Activated T-cell treated with anti-CD3 and anti-CD28 coated beads, Interleukin-2, amount 50 U/mL, for 4 hours (primary cell): ENCODE data around the gene CCDC17. TPM values are rescaled to one million over a fixed set of nuclear protein-coding genes. Genes with fewer than 3 reads are reported as not detected.
A peak's percentile ranks its signal among the peaks of the same experiment; 100 is the strongest.

Experiments
- ATAC-seq, 2 donors: fragments of 200-7000 bp; cut with Tn5 transposase; one replicate each; pipeline ENCODE4 v1.10.0; 2021
- DNase-seq: peaks from one replicate; pipeline ENCODE4 v3.0.0-alpha.2; 2020
- H3K27me3 Mint-ChIP-seq: one replicate; pipeline ENCODE4 v1.8.0; 2021; ENCODE audit warnings: low read depth, mixed read lengths
- H3K36me3 Mint-ChIP-seq: one replicate; pipeline ENCODE4 v1.8.0; 2022; ENCODE audit warnings: mixed read lengths; ENCODE audit not compliant: insufficient read depth
- H3K4me1 Mint-ChIP-seq: one replicate; pipeline ENCODE4 v1.8.0; 2021; ENCODE audit warnings: low read depth, mixed read lengths
- H3K4me3 Mint-ChIP-seq: one replicate; pipeline ENCODE4 v1.8.0; 2021; ENCODE audit warnings: mild to moderate bottlenecking, moderate library complexity, mixed read lengths
- H3K9me3 Mint-ChIP-seq: one replicate; pipeline ENCODE4 v1.8.0; 2021; ENCODE audit warnings: mixed read lengths
- total RNA-seq, 3 donors: library from RNA; stranded (reverse); gene quantifications; one replicate each; pipeline ENCODE4 v1.2.1, GENCODE V29; 2021

CCDC17 gene
- total RNA-seq, 3 donors from 2014 or later = 1.1 to 2.3 (median 1.6) TPM

DNA sequence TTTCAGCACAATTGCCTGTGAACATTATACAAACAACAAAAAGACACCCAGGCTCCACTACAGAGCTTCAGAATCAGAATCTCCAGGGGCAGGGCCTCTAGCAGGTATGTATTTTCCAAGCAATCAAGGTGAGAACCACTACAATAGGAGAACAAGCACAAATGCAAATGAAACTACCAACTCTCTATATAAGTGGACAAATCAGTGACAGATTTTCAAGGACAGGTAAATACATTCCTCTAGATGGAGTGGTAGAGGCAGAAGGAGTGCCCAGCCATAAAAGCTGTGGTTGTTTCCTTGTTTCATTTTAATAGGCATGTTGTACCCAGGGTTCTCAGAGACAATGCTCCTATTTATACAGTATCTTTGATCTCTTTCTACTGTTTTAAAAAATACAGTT lies 20.1 kb upstream of the CCDC17 start:
- Mint-ChIP-seq H3K9me3 (no peaks in the 10 kb centered on the region), H3K27me3 (no peaks in the 10 kb centered on the region), H3K4me3 (no peak overlapping the region), H3K36me3 (peaks cover 24% of the 10 kb centered on the region), H3K4me1 (peaks cover 4% of the 10 kb centered on the region)
- no peak for DNase-seq
- no peak for ATAC-seq

DNA sequence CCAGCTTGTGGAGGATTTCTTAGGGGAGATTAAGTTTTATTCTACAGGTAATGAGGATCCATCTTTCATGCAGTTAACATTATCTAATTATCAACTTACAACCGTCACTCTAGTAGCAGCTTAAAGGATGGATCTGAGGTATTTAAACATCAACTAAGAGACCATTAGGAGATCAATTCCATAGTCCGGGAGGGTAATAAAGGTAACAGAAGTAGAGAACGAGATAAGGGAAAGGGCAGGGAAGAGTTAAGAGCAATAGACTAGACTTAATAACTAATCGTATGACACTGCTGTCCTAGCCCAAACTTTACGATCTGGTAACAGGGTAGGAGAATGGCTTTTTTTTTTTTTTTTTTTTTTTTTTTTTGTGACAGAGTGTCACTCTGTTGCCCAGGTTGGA lies 19.5 kb upstream of the CCDC17 start:
- DNase-seq = no peak
- no peaks in the 10 kb centered on the region for H3K9me3 Mint-ChIP-seq
- no peak for ATAC-seq
- peaks cover 24% of the 10 kb centered on the region for H3K36me3 Mint-ChIP-seq
- peaks cover 4% of the 10 kb centered on the region for H3K4me1 Mint-ChIP-seq
- no peak overlapping the region for H3K4me3 Mint-ChIP-seq
- no peaks in the 10 kb centered on the region for H3K27me3 Mint-ChIP-seq

DNA sequence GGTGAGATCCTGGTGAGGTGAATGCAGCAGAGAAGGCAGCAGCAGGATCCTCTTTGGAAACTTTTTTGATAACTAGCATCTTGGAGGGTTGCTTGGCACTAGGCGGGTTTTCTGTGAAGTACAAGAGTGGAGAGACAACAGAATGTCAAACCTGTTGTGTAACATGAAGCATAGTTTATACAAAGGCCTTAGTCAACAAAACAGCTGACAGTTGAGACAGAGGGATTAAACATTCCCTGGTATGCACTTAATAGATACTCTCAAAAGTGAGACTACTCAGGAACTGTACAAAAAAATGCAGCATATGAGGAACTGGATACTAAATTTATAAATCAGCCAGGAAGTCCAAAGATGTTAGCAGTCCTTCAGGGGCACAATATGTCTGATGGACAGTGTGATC lies 16.4 kb upstream of the CCDC17 start:
- H3K4me1 Mint-ChIP-seq = no peaks in the 10 kb centered on the region
- DNase-seq (no peak), ATAC-seq (no peak)
- H3K9me3 Mint-ChIP-seq = no peaks in the 10 kb centered on the region
- peaks cover 13% of the 10 kb centered on the region for H3K36me3 Mint-ChIP-seq
- H3K27me3 Mint-ChIP-seq = no peaks in the 10 kb centered on the region
- no peak overlapping the region for H3K4me3 Mint-ChIP-seq

DNA sequence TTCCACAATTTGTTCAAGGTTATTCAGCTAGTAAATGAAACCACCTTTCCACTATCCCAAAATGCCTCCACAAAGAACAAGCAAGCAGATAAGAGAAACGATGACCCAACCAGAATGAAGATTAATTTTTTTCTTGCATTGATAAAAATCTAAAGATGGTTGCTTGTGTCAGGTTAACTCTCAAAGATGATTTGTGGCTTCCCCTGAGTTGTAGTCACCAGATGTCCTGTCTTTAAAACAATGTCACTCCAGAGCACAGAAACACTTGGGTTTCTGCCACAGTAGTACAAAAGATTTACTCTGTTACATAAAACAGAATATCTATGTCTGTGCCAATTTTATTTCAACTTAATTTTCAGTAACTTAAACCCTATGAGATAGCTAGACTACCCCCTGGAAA lies 11.4 kb upstream of the CCDC17 start:
- Mint-ChIP-seq H3K27me3 (no peaks in the 10 kb centered on the region), H3K4me1 (no peaks in the 10 kb centered on the region), H3K36me3 (peaks cover 21% of the 10 kb centered on the region), H3K4me3 (no peak overlapping the region), H3K9me3 (no peaks in the 10 kb centered on the region)
- ATAC-seq (no peak), DNase-seq (no peak)

DNA sequence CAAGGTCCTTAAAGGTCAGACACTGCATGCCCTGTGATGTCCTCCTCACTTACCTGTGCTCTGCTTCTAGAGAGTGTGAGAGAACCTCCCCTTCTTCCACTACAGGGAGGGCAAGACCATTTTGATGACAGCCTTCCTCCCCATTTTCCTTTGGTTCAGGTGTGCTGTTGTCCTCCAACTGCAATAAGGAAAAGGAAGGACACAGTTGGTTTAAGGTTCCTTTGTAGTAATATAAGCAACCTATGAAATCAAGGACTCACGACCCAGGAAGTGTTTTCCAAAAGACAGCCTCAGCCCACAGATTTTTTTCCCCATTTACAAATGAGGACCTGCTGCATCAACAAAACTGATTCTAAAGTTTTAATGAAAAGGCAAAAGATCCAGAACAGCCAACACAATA lies 6.6 kb upstream of the CCDC17 start:
- H3K9me3 Mint-ChIP-seq = no peaks in the 10 kb centered on the region
- peaks cover 35% of the 10 kb centered on the region for H3K36me3 Mint-ChIP-seq
- H3K4me1 Mint-ChIP-seq = no peaks in the 10 kb centered on the region
- H3K4me3 Mint-ChIP-seq = no peak overlapping the region
- DNase-seq (no peak), ATAC-seq (no peak)
- no peaks in the 10 kb centered on the region for H3K27me3 Mint-ChIP-seq

DNA sequence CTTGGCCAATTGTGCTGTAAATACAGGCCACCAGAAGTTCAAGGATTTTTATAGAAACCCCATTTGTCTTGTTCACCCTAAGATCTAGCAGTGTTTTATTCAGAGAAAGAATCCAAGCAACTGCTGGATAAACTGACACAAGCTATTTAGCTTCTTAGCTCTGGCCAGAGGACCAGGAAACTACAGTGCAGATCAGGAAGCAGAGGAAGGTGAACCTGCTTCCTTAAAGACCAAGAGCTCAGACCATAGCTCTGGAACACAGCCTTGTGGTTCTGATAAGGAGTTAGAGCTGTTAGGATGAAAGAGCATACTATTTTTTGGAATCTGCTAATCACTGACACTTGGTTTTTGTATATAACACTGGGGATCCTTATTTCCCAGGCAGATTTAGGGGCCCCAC lies 5.2 kb upstream of the CCDC17 start:
- no peak for ATAC-seq
- no peaks in the 10 kb centered on the region for H3K27me3 Mint-ChIP-seq
- no peaks in the 10 kb centered on the region for H3K4me1 Mint-ChIP-seq
- H3K9me3 Mint-ChIP-seq = no peaks in the 10 kb centered on the region
- no peak for DNase-seq
- H3K36me3 Mint-ChIP-seq = peaks cover 34% of the 10 kb centered on the region
- H3K4me3 Mint-ChIP-seq = no peak overlapping the region

DNA sequence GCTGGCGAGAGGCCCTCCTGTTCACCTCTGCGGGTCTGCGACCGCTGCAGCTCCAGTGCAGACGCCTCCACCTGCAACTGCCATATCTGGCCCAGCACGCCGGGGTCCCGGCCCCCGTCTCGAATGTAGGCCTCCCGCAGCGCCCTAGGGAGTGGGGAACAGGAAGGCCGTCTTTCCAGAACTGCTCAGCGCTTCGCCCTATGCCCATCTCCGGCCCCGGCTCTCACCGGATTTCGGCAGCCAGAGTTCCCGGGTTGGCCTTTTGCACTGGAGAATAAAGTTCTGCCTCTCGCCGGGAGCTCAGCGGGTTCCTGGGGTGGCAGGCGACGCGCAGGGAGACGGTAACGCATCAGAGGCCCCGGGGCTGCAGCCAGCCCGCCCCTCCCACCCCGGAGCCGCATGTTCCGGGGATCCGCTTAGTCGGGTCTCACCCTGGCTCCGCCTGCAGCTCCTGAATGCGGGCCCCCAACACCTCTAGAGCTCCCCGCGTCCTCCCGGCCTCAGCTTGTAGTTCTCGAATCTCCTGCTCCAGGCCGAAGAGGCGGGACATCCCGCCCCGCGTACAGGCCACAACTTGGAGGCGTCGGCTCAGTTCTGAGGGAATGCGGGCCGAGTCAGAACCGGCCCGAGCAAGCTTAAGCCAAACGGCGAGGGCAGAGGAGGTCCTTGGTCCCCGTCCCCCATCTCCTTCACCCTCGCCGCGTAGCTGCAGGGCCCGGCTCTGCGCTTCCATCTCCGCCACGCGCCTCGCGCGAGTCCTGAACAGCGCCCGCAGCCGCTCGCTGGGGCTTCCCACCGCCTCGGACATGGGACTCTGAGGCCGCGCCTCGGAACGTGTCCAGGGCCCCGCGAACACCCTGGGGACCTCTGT lies 1.1 kb downstream of the CCDC17 start:
- DNase-seq (no peak), ATAC-seq (no peak)
- H3K4me3 Mint-ChIP-seq = no peak overlapping the region
- no peaks in the 10 kb centered on the region for H3K4me1 Mint-ChIP-seq
- no peaks in the 10 kb centered on the region for H3K27me3 Mint-ChIP-seq
- peaks cover 26% of the 10 kb centered on the region for H3K36me3 Mint-ChIP-seq
- H3K9me3 Mint-ChIP-seq = no peaks in the 10 kb centered on the region

DNA sequence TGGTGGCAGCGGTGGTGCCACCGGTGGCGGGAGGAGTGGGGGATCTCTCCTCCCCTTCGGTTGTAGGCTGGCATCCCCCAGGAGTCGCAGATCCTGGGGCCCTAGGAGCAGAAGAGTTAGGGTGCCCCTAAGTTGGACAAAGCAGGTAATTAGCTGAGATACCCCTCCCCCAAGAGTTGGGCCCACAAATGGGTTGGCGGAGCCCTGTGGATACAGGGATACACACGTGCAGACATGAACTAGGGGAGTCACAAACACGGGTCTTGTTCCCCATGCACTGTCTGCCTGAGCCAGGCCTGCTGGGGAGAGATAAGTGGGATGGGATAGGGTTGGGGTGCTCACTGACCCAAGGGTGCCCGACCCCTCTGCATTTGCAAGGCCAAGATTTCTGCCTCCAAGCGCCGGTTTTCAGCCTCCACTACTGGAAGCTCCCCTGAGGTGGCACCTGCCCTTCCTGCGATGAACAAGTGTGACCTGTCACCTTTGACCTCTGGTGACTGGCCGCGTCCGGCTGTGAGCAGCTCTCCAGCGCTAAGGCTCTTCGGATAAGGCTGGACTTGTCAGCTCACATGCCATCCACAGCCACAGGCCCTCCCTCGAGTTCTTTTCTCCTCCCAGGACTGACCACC lies 1.8 kb downstream of the CCDC17 start:
- no peaks in the 10 kb centered on the region for H3K9me3 Mint-ChIP-seq
- H3K4me3 Mint-ChIP-seq = no peak overlapping the region
- ATAC-seq = no peak
- DNase-seq = no peak
- H3K27me3 Mint-ChIP-seq = no peaks in the 10 kb centered on the region
- no peaks in the 10 kb centered on the region for H3K4me1 Mint-ChIP-seq
- H3K36me3 Mint-ChIP-seq = peaks cover 26% of the 10 kb centered on the region

DNA sequence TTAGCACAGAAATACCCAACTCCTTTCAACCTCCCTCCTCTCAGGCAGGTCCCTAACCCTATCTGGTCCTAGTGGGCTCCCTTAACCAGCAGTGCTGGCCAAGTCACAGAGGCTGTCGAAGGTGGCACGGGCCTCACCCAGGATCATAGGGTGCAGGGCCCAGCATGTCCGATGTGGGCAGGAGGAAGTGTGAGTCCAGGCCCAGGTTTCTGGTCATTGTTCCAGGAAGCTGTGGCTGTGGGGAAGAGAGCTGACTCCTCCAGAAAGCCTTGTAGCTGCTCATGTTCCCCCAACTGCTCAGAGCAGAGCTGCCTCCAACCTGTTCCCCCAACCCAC lies 2.4 kb downstream of the CCDC17 start:
- H3K4me1 Mint-ChIP-seq = no peaks in the 10 kb centered on the region
- no peak for ATAC-seq
- H3K9me3 Mint-ChIP-seq = no peaks in the 10 kb centered on the region

DNA sequence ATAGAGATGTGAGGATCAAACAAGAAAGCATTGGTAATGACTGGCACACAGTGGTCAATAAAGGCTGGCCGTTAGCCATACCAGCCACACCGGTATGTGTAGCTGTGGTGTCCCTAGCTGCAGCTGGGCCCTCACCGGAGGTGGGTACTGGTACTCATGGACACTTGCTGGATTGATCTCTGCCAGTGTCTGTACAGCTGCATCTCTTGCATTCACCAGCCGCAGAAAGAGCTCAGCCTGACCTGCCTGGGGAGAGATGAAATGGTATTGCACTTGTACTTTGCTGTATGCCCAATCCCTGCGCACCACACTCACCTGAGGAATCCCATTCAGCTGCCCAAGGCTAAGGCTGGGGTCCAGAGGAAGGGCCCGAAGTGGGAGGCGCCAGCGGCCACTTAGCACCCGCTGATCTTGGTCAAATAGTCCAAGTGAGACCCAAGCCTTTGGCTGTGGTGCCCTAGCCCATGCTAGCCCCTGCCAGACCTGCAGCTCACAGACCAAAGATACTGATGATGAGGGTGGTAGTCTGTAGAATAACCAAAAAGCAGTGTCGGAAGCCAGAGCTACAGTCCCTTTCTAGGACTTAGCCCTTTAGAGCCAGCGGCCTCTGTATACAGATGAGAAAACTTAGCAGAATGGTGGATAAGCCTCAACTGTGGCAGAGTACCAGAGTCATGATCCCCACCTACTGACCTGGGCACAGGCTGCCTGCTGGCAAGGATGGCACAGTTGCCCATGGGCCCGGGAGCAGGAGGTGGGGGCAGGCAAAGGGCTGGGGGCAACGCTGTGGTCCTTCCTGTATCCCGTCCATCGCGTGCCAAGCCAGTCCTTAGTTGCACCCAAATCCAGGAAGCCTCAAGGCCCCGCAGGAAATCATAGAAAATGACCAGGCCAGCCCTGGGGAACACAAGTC lies 3.0 kb downstream of the CCDC17 start:
- ATAC-seq = peak in 1 of 2 donors; percentile 20
- DNase-seq = no peak
- no peaks in the 10 kb centered on the region for H3K4me1 Mint-ChIP-seq
- H3K4me3 Mint-ChIP-seq = no peak overlapping the region
- no peaks in the 10 kb centered on the region for H3K9me3 Mint-ChIP-seq
- peaks cover 34% of the 10 kb centered on the region for H3K36me3 Mint-ChIP-seq
- H3K27me3 Mint-ChIP-seq = no peaks in the 10 kb centered on the region

More for the DNA sequence above, 2.4 kb downstream of the CCDC17 start:
- Mint-ChIP-seq H3K27me3 (no peaks in the 10 kb centered on the region), H3K36me3 (peaks cover 27% of the 10 kb centered on the region), H3K4me3 (no peak overlapping the region)
- DNase-seq = no peak

DNA sequence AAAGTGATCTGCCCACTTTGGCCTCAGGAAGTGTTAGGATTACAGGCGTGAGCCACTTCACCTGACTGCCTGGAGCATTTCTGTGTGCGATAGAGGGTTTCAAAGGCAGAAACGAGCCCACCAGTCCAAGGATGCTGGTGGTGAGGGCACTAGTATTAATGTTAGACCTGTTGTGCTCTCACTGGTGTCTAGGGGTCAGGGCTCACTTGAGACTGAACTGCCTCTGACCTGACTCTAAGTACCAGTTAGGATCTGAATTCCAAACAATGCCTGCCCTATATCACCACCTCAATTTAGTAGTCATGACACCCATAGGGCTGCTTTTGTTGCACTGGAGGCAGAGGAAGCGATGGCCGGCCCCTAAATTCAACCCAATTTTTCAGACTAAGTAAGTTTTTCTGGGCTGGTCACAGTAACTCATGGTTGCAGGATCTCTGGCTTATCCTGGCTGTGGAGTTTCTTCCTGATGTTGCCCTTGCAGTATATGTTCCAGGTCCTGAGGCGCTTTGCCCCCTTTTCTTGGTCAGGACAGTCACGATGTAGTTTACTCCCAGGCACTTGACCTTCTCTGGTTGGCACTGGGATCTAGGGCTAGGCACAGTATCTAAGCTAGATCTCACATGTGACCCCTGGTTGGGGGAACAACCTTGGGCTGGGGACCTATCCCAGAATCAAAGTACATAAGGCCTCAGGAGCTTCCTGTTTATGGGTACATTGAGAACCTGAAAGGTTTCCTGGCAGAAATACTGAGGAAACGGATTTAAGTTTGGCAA lies 4.5 kb downstream of the CCDC17 start:
- Mint-ChIP-seq H3K36me3 (peaks cover 45% of the 10 kb centered on the region), H3K4me1 (no peaks in the 10 kb centered on the region), H3K27me3 (no peaks in the 10 kb centered on the region), H3K4me3 (no peak overlapping the region), H3K9me3 (no peaks in the 10 kb centered on the region)
- no peak for DNase-seq
- peak in 1 of 2 donors; percentile 7 for ATAC-seq

DNA sequence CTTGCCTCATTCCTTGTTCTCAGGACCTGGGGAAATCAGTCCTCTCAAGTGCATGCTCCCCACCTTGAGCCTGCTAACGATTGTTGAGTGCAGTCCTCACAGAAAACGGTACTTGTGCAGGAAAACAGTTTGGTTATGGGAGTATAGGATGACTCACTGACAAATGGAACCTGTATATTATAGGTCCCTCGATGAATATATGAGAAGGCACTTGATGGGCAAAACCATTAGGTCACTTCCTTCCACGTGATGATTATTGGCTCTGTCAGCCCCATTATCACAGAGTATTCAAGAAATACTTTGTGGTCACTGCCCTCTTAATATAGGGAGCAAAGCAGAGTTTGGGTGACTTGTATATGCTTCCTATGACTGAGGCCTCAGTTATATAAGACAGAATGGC lies 6.2 kb downstream of the CCDC17 start:
- peaks cover 43% of the 10 kb centered on the region for H3K36me3 Mint-ChIP-seq
- no peaks in the 10 kb centered on the region for H3K4me1 Mint-ChIP-seq
- H3K9me3 Mint-ChIP-seq = no peaks in the 10 kb centered on the region
- no peaks in the 10 kb centered on the region for H3K27me3 Mint-ChIP-seq
- H3K4me3 Mint-ChIP-seq = no peak overlapping the region
- no peak for DNase-seq
- no peak for ATAC-seq

DNA sequence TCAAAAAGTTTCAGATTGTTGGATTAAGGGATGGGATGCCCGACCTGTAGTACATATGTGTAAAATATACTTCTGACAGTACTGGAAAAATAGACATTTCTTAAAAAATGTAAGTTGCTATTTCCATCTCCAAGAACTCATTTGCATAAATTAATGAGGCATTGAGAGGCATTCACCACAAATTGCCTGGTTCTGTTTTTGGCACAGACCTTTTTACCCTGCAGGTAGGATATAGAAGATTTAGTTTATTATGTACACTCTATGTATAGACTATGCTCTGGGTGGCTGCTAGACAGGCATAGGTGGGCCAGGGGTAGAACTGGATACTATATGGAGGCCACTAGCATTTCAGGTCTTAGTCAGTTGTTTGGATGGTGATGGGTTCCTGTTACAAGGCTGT lies 8.0 kb downstream of the CCDC17 start:
- DNase-seq (no peak), ATAC-seq (no peak)
- H3K4me3 Mint-ChIP-seq = no peak overlapping the region
- H3K36me3 Mint-ChIP-seq = peaks cover 49% of the 10 kb centered on the region
- H3K4me1 Mint-ChIP-seq = no peaks in the 10 kb centered on the region
- no peaks in the 10 kb centered on the region for H3K27me3 Mint-ChIP-seq
- no peaks in the 10 kb centered on the region for H3K9me3 Mint-ChIP-seq
